Measurements from ENCODE around the gene CA4.

CA4 gene

GRCh38 chr17:60155815-60156214 lies 6.0 kb downstream of the CA4 start:
- no peak overlapping the region for H3K27ac ChIP-seq
- TF ChIP-seq ZFX (IDR thresholded peaks at IDR 0.05; ENCODE audit: borderline replicate concordance) = no peak
- no peak for TF ChIP-seq CTCF (IDR thresholded peaks at IDR 0.05)

DNA sequence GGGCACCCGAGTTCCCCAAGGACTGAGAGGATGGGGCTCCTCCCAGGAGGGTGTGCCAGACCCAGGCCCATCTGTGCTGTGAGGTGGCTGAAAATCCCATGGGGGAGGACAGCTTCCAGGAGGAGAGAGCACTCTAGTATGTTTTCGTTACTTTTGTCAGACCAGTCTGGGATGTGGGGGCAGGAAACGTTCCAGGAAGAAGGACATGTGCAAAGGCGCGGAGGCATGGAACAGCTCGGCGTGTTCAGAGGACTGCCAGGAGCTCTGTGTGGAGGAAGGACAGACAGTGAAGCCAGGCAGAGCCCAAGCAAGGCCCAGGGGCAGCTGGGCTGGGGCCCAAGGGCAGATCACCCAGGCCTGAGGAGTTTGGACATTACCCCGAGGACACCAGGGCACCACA lies 7.0 kb downstream of the CA4 start:
- no peak overlapping the region for H3K27ac ChIP-seq
- TF ChIP-seq ZFX (IDR thresholded peaks at IDR 0.05; ENCODE audit: borderline replicate concordance) (no peak), CTCF (IDR thresholded peaks at IDR 0.05) (no peak)

GRCh38 chr17:60157487-60158040 lies 7.8 kb downstream of the CA4 start:
- no peak overlapping the region for H3K27ac ChIP-seq
- TF ChIP-seq CTCF (IDR thresholded peaks at IDR 0.05) (no peak), ZFX (IDR thresholded peaks at IDR 0.05; ENCODE audit: borderline replicate concordance) (no peak)

DNA sequence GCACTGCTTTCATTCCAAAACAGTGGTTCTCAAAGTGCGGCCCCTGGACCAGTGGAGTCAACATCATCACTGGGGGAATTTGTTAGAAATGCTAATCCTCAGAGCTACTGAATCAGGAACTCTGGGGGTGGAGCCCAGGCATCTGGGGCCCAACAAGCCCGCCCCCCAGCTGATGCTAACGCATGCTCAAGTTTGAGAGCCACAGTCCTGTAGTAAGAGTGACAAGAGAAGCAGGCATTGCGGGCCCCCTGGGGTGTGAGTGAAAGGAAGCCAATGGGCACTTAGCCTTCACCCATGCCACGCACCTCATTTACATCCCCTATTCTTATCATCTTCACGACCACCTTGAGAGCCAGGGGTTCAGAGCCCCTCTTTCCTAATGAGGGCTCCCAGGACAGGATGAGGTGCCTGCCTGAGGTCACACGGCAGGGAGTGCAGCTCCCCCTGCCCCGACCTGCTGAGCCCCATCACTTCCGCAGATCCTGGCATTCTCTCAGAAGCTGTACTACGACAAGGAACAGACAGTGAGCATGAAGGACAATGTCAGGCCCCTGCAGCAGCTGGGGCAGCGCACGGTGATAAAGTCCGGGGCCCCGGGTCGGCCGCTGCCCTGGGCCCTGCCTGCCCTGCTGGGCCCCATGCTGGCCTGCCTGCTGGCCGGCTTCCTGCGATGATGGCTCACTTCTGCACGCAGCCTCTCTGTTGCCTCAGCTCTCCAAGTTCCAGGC lies 9.1 kb downstream of the CA4 start:
- no peak overlapping the region for H3K27ac ChIP-seq
- TF ChIP-seq CTCF (IDR thresholded peaks at IDR 0.05) (no peak), ZFX (IDR thresholded peaks at IDR 0.05; ENCODE audit: borderline replicate concordance) (no peak)

DNA sequence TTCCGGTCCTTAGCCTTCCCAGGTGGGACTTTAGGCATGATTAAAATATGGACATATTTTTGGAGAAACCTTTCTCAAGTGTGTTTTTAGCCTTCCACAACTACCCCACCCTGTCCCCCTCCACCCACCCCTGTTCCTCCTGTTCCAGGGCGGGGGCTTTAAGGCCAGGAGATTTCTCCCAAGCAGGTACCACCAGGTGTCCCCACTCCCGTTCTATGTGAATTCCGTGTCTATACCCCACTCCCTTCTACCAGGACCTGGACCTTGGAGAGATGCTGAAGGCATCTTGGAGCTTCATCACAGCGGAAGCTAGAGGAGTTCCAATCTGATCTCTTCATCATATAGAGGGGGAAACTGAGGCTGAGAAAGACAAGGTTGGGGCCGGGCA lies 9.7 kb downstream of the CA4 start:
- TF ChIP-seq CTCF (IDR thresholded peaks at IDR 0.05) = no peak
- no peak overlapping the region for H3K27ac ChIP-seq

DNA sequence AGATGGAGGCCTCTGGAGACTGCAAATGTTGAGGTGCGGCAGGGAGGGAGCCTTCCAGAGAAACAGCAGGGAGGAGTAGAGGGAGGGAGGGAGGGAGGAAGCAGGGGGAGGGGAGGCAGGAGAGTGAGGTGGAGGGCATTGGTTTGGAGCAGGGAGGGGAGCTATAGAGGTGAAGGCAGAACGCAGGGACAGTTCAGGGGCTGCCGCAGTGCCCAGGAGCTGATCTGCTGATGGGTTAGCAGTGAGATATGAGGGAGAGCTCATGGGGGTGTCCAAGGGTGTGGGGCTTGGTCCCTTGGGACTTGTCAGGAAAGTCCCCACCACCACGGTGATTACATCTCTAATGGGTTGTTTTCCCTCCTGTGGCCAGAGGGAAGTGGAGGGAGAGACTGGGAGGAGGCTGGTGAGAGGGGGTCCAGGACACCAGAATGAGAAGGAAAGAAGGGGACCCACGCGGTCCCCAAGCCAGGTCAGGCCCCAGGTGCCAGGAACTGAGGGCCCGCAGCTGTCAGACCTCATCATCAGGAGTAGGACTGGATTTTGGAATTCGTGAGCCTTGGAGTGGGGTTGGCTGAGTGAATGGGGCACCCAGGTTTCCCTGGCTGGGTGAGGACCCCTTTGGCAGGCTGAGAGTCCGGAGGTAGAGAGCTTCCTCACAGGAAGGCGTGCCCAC lies 11.2 kb downstream of the CA4 start:
- no peak for TF ChIP-seq CTCF (IDR thresholded peaks at IDR 0.05)
- TF ChIP-seq ZFX (IDR thresholded peaks at IDR 0.05; ENCODE audit: borderline replicate concordance) = no peak
- H3K27ac ChIP-seq = no peak overlapping the region

All from 22Rv1 (cell line).